AG04450 (cell line): ENCODE measurements around the gene CCDC78. TPM values are rescaled to one million over a fixed set of nuclear protein-coding genes. Genes with fewer than 3 reads are reported as not detected.
A peak's percentile ranks its signal among the peaks of the same experiment; 100 is the strongest.

Source experiments
- CTCF ChIA-PET: fragments of 300-600, 350-600 bp; formaldehyde crosslinking; extraction: SDS; loops from one replicate; lab custom pipeline; 2022; ENCODE audit warnings: antibody characterized with exemption, inconsistent platforms; lab: Charles Lee
- POLR2A ChIA-PET: fragments of 350-600 bp; formaldehyde crosslinking; extraction: SDS; loops from one replicate; lab custom pipeline; 2021; ENCODE audit warnings: antibody characterized with exemption, inconsistent platforms; lab: Yijun Ruan, JAX
- DNase-seq: peaks from one replicate; pipeline ENCODE4 v3.0.0-alpha.2; 2011; ENCODE audit warnings: low read depth, low spot score
- H3K27ac ChIP-seq: one replicate; pipeline ENCODE4 v1.5.1; 2012; ENCODE audit warnings: low read depth, low read length, control low read depth
- H3K27me3 ChIP-seq: one replicate; pipeline ENCODE4 v1.6.0; 2012; ENCODE audit warnings: low read length; ENCODE audit not compliant: control insufficient read depth, insufficient read depth
- H3K4me3 ChIP-seq: 2 replicates; pipeline ENCODE4 v1.5.1; 2011; ENCODE audit warnings: mild to moderate bottlenecking, low read depth, low read length, control low read depth
- H3K9me3 ChIP-seq: 2 replicates; pipeline ENCODE4 v1.5.1; 2012; ENCODE audit warnings: low read length; ENCODE audit not compliant: control insufficient read depth, insufficient read depth
- CTCF ChIP-seq: IDR thresholded peaks from 2 replicates; pipeline ENCODE4 v1.5.1; 2011; ENCODE audit warnings: low read depth, low read length, control low read depth, inconsistent platforms
- polyA plus RNA-seq: library from polyadenylated mRNA; depleted of rRNA; stranded (reverse); fragments of >200 nt; gene quantifications from 2 replicates; pipeline ENCODE4 v1.2.3, GENCODE V29; 2011

The CCDC78 gene
- polyA plus RNA-seq, 1 experiment: 1.1 TPM

- CTCF ChIA-PET: no interaction called here
- Histone ChIP-seq H3K4me3 (peak within 1 kb of the TSS; percentile 74), H3K27me3 (no peaks in the 10 kb centered on the region), H3K9me3 (no peaks in the 10 kb centered on the region; the same call in 1 of the 2 replicates), H3K27ac (peak within 1 kb of the TSS; percentile 89)
- no peak for TF ChIP-seq CTCF
- no peak for DNase-seq
- POLR2A ChIA-PET: interaction anchor here (0.6 to 1.6 kb wide), 5 partner anchors 9 to 139 kb away, joined by 3 to 7 read pairs (median 5); partner anchors contain the start of genes CHTF18 and RPUSD1
Measured at GRCh38 chr16:720990-721764, 5.1 kb downstream of the CCDC78 start, which contains the start of gene ANTKMT. TSS of gene ANTKMT (plus strand) at chr16:721146. CDS start at chr16:721275, 129 bp downstream.

GRCh38 chr16:720447-720989 is 5.7 kb downstream of the CCDC78 start:
- peak overlapping the region; percentile 74 for H3K4me3 ChIP-seq
- DNase-seq: no peak
- H3K27me3 ChIP-seq: no peaks in the 10 kb centered on the region
- no peaks in the 10 kb centered on the region; the same call in 1 of the 2 replicates for H3K9me3 ChIP-seq
- ChIA-PET POLR2A (interaction anchor here (0.7 to 1.6 kb wide), 6 partner anchors 10 to 68 kb away, joined by 3 to 5 read pairs (median 4); partner anchors contain the start of genes CHTF18 and RPUSD1), CTCF (interaction anchor here (0.9 to 1.4 kb wide), 2 partner anchors 9 to 11 kb away, joined by 3 to 5 read pairs; no protein-coding TSS in a partner anchor)
- H3K27ac ChIP-seq: peak overlapping the region; percentile 89
- TF ChIP-seq CTCF: peak; percentile 19; the same call in 1 of the 2 replicates

- H3K4me3 ChIP-seq: peak overlapping the region; percentile 74
- ChIA-PET POLR2A (interaction anchor here (0.7 to 1.6 kb wide), 5 partner anchors 10 to 68 kb away, joined by 3 to 6 read pairs (median 5); partner anchors contain the start of gene RPUSD1), CTCF (interaction anchor here (0.9 to 1.4 kb wide), 2 partner anchors 9 to 10 kb away, joined by 3 to 5 read pairs; no protein-coding TSS in a partner anchor)
- H3K9me3 ChIP-seq: no peaks in the 10 kb centered on the region; the same call in 1 of the 2 replicates
- H3K27ac ChIP-seq: peak overlapping the region; percentile 89
- no peaks in the 10 kb centered on the region for H3K27me3 ChIP-seq
- peak; percentile 39 for TF ChIP-seq CTCF
- no peak for DNase-seq
Measured at GRCh38 chr16:719815-720446, 6.3 kb downstream of the CCDC78 start.

GRCh38 chr16:718922-719321 is 7.3 kb downstream of the CCDC78 start:
- H3K27me3 ChIP-seq: no peaks in the 10 kb centered on the region
- CTCF ChIA-PET: interaction anchor here (1.4 kb wide), 1 partner anchor 8 kb away, joined by 3 read pairs; no protein-coding TSS in a partner anchor
- no peaks in the 10 kb centered on the region; the same call in 1 of the 2 replicates for H3K9me3 ChIP-seq
- no peak for TF ChIP-seq CTCF
- H3K27ac ChIP-seq: no peak overlapping the region
- POLR2A ChIA-PET: no interaction called here
- DNase-seq: no peak
- H3K4me3 ChIP-seq: no peak overlapping the region
